GM06990 (cell line): ENCODE data around the gene SPDEF.

Experiments used
- DNase-seq: peaks from one replicate; pipeline ENCODE4 v3.0.0-alpha.2; 2011; ENCODE audit not compliant: insufficient read length; ENCODE audit errors: extremely low read depth
- H3K27me3 ChIP-seq: replicated peaks from 2 replicates; pipeline ENCODE4 v1.6.0; 2011; ENCODE audit warnings: low read length; ENCODE audit not compliant: control insufficient read depth, insufficient read depth
- H3K36me3 ChIP-seq: 2 replicates; pipeline ENCODE4 v1.5.1; 2011; ENCODE audit warnings: low read length; ENCODE audit not compliant: control insufficient read depth, insufficient read depth
- H3K4me3 ChIP-seq: replicated peaks from 2 replicates; pipeline ENCODE4 v1.5.1; 2011; ENCODE audit warnings: low read depth, mild to moderate bottlenecking, control low read depth, low read length
- TF ChIP-seq, protein P1 (sequence below): IDR thresholded peaks from 2 replicates; pipeline ENCODE4 v1.5.1; 2011; ENCODE audit warnings: low read length, control low read depth, mild to moderate bottlenecking, inconsistent platforms; ENCODE audit not compliant: insufficient read depth, poor library complexity, severe bottlenecking

Gene SPDEF

DNA sequence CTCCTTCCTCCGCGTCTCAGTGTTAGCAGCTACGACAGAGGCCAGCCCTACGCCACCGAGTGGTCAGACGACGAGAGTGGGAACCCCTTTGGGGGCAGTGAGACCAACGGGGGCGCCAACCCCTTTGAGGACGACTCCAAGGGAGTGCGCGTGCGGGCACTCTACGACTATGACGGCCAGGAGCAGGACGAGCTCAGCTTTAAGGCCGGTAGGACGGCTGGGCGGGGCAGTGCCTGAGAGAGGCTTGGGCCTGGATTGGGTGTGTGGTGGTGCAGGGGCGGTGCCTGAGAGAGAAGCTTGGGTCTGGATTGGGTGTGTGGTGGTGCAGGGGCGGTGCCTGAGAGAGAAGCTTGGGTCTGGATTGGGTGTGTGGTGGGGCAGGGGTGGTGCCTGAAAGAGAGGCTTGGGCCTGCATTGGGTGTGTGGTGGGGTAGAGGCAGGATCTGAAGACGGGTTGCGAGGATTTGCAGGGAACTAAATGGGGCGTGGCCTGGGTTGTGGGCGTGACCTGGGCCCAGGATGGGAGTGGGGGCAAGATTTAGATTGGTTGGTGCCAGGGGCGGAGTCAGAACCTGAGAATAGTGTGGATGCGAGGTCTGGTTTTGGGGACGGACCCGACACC is 24.4 kb downstream of the SPDEF start:
- no peaks in the 10 kb centered on the region for H3K36me3 ChIP-seq
- no peak overlapping the region for H3K4me3 ChIP-seq
- no peaks in the 10 kb centered on the region; the same call in none of the 2 replicates for H3K27me3 ChIP-seq
- DNase-seq: no peak
- TF ChIP-seq, protein P1, sequence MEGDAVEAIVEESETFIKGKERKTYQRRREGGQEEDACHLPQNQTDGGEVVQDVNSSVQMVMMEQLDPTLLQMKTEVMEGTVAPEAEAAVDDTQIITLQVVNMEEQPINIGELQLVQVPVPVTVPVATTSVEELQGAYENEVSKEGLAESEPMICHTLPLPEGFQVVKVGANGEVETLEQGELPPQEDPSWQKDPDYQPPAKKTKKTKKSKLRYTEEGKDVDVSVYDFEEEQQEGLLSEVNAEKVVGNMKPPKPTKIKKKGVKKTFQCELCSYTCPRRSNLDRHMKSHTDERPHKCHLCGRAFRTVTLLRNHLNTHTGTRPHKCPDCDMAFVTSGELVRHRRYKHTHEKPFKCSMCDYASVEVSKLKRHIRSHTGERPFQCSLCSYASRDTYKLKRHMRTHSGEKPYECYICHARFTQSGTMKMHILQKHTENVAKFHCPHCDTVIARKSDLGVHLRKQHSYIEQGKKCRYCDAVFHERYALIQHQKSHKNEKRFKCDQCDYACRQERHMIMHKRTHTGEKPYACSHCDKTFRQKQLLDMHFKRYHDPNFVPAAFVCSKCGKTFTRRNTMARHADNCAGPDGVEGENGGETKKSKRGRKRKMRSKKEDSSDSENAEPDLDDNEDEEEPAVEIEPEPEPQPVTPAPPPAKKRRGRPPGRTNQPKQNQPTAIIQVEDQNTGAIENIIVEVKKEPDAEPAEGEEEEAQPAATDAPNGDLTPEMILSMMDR: no peak

DNA sequence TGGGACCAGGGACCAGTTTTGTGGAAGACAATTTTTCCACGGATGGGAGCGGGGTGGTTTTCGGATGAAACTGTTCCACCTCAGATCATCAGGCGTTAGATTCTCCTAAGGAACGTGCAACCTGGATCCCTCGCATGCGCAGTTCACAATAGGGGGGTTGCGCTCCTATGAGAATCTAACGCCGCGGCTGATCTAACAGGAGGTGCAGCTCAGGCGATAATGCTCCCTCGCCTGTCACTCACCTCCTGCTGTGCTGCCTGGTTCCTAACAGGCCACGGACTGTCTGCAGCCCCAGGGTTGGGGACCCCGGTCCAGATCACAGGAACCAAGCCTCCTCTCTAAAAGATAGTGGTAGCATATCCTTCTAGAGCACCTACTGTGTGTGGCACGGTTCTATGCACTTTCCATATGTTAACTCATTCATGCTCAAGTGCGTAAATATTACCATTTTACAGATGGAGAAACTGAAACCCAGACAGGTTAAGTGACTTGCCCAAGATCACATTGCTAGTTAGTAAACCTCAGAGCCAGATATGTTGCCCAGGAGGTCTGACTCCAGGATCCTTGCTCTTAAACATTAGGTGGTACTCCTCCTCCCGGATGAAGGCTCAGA is 25.3 kb downstream of the SPDEF start:
- Histone ChIP-seq H3K27me3 (no peaks in the 10 kb centered on the region; the same call in none of the 2 replicates), H3K4me3 (no peak overlapping the region), H3K36me3 (no peaks in the 10 kb centered on the region)
- TF ChIP-seq, protein P1: no peak
- no peak for DNase-seq

DNA sequence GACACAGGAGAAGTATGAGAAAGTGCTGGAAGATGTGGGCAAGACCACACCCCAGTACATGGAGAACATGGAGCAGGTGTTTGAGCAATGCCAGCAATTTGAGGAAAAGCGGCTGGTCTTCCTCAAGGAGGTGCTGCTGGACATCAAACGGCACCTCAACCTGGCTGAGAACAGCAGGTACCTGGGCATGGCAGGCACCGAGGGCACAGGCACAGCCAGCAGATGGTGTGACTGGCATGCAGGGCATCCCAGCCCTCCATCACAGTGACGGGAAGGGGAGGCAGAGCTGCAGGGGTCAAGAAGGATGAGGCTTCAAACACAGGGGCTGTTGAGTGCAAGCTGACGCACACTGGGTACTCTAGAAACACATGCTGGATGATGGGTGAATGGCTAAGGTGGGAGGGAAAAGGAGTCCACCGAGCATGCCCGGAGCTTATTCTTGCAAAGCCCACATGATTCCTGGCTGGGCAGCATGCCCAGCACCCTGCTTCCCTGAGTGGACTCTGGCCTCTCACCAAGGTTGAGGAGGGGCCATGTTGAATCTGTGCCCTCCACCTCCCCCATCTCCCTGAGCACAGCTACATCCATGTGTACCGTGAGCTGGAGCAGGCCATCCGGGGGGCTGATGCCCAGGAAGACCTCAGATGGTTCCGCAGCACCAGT is 26.3 kb downstream of the SPDEF start:
- Histone ChIP-seq H3K4me3 (no peak overlapping the region), H3K27me3 (no peaks in the 10 kb centered on the region; the same call in none of the 2 replicates), H3K36me3 (no peaks in the 10 kb centered on the region)
- DNase-seq: no peak
- TF ChIP-seq, protein P1: no peak

DNA sequence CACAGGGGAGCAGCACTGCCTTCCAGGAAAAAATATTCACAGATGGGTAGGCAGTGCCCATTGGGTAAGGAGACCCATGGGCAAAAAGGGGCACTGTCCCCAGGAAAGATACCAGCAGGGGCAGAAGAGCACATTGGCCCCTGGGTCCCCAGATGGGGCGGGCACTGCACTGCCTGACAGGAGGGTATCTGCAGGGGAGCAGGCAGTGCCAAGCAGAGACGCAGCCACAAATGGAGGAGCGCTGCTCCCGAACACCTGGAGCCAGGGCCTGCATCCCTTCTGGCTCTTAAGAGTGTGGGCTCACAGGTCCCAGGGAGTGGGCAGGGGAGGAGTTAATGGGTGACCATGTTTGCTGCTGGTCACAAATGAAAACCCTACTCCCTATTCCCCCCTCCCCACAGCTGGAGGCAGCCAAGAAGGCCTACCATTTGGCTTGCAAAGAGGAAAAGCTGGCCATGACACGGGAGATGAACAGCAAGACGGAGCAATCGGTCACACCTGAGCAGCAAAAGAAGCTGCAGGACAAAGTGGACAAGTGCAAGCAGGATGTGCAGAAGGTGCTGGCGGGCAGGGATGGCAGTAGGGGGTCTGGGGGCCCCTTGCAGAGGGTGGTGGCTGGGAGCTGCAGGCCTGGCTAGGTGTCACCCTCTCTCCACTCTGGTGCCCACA is 27.0 kb downstream of the SPDEF start:
- TF ChIP-seq, protein P1: no peak
- Histone ChIP-seq H3K4me3 (no peak overlapping the region), H3K27me3 (no peaks in the 10 kb centered on the region; the same call in none of the 2 replicates), H3K36me3 (no peaks in the 10 kb centered on the region)
- no peak for DNase-seq

DNA sequence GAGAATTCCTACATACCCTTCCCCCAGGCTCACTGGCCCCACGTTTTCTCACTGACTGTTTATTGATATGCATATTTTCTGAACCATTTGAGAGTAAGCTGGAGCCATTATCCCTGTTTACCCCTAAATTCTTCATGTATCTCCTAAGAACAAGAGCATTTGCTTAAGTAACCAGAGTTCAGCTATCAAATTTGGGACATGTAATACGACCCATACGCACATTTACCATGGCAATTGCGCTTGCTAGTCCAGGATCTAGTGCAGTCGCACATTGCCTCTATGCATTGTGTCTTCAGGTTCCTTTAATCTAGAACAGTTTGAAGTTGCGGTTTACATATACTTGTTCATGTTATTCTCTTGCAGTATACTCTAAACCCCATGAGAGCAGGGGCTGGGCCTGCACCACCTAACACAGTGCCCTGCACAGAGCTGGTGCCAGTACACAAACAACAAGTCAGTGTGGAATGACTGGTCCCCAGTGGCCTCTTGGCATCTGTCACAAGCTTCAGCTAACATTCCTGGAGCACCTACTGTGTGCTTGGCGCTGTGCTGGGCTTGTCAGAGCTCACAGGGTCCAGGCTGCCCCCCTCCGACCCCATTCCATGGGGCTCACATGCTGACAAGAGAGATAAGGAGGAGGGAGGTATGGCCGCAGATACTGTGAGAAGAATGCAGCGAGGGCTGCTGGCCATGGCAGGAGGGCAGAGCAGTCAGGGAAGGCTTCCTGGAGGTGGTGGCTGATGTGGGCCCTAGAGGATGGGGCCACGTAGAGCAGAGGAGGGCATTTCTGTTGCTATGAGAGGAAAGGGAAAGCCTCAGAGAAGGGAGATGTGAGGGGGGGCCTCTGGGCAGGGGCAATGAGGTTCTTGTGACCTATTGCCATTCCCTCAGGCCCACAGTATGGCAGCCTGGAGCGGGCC is 28.1 kb downstream of the SPDEF start:
- Histone ChIP-seq H3K36me3 (no peaks in the 10 kb centered on the region), H3K27me3 (no peaks in the 10 kb centered on the region; the same call in 1 of the 2 replicates), H3K4me3 (no peak overlapping the region)
- TF ChIP-seq, protein P1: no peak
- DNase-seq: no peak
